HepG2 (cell line): ENCODE data around the gene SIRT6. TPM values are rescaled to one million over a fixed set of nuclear protein-coding genes. Genes with fewer than 3 reads are reported as not detected.

Experiments used
- ARNTL ChIP-seq: sonication (generic); formaldehyde crosslinking; IDR thresholded peaks from 2 replicates; pipeline ENCODE4 v1.4.0; 2020; ENCODE audit warnings: mild to moderate bottlenecking, missing genetic modification reagents
- GATAD2A ChIP-seq: IDR thresholded peaks from 2 replicates; pipeline ENCODE4 v1.6.1; 2016
- ISX ChIP-seq: sonication (generic); formaldehyde crosslinking; conservative IDR thresholded peaks from 2 replicates; pipeline ENCODE4 v1.5.0; 2020; ENCODE audit warnings: missing genetic modification reagents
- KDM5B ChIP-seq: sonication (generic); formaldehyde crosslinking; IDR thresholded peaks from 2 replicates; pipeline ENCODE4 v1.4.0; 2020; ENCODE audit warnings: missing genetic modification reagents, mild to moderate bottlenecking, borderline replicate concordance
- MAFF ChIP-seq: IDR thresholded peaks from 2 replicates; pipeline ENCODE4 v1.6.1; 2011; ENCODE audit warnings: low read depth, low read length, improper control_type of control experiment
- NFE2 ChIP-seq: sonication (generic); formaldehyde crosslinking; IDR thresholded peaks from 2 replicates; pipeline ENCODE4 v1.4.0; 2020; ENCODE audit warnings: missing genetic modification reagents
- NR2F1 ChIP-seq, 2 experiments: fragments of 450-650 bp in 1 of 2; formaldehyde crosslinking in 1 of 2; IDR thresholded peaks; 2 replicates each; pipeline versions ENCODE4 v1.5.0 to v1.6.1; 2016 to 2020; ENCODE audit warnings: mild to moderate bottlenecking in 1 of 2, missing compliant biosample characterization in 1 of 2, missing genetic modification reagents in 1 of 2, moderate library complexity in 1 of 2
- RAD51 ChIP-seq: fragments of 450-650 bp; IDR thresholded peaks from 2 replicates; pipeline ENCODE4 v1.6.1; 2016; ENCODE audit warnings: borderline replicate concordance
- REXO4 ChIP-seq: sonication (generic); formaldehyde crosslinking; IDR thresholded peaks from 2 replicates; pipeline ENCODE4 v1.8.0; 2022; ENCODE audit warnings: missing genetic modification reagents, mild to moderate bottlenecking, borderline replicate concordance
- RFX5 ChIP-seq: IDR thresholded peaks from 2 replicates; pipeline ENCODE4 v1.6.1; 2011; ENCODE audit warnings: low read depth, low read length, improper control_type of control experiment
- TOPORS ChIP-seq: sonication (generic); formaldehyde crosslinking; IDR thresholded peaks from 2 replicates; pipeline ENCODE4 v1.8.0; 2023; ENCODE audit warnings: mild to moderate bottlenecking, missing genetic modification reagents
- ZMAT3 ChIP-seq: sonication (generic); formaldehyde crosslinking; conservative IDR thresholded peaks from 2 replicates; pipeline ENCODE4 v1.7.0; 2021; ENCODE audit warnings: missing genetic modification reagents
- ZNF124 ChIP-seq: sonication (generic); formaldehyde crosslinking; IDR thresholded peaks from 2 replicates; pipeline ENCODE4 v1.4.0; 2020; ENCODE audit warnings: missing genetic modification reagents
- ZNF350 ChIP-seq: sonication (generic); formaldehyde crosslinking; IDR thresholded peaks from 2 replicates; pipeline ENCODE4 v1.4.0; 2020; ENCODE audit warnings: mild to moderate bottlenecking, low read depth, missing genetic modification reagents, borderline replicate concordance
- ZNF460 ChIP-seq: sonication (generic); formaldehyde crosslinking; IDR thresholded peaks from 2 replicates; pipeline ENCODE4 v1.5.1; 2020; ENCODE audit warnings: missing genetic modification reagents, mild to moderate bottlenecking, borderline replicate concordance
- ZNF556 ChIP-seq: sonication (generic); formaldehyde crosslinking; IDR thresholded peaks from 2 replicates; pipeline ENCODE4 v1.4.0; 2020; ENCODE audit warnings: mild to moderate bottlenecking, missing genetic modification reagents, borderline replicate concordance
- ZNF557 ChIP-seq: sonication (generic); formaldehyde crosslinking; IDR thresholded peaks from 2 replicates; pipeline ENCODE4 v1.4.0; 2020; ENCODE audit warnings: missing genetic modification reagents
- ZNF558 ChIP-seq: sonication (generic); formaldehyde crosslinking; IDR thresholded peaks from 2 replicates; pipeline ENCODE4 v1.9.0; 2022; ENCODE audit warnings: mild to moderate bottlenecking, missing genetic modification reagents, borderline replicate concordance
- ZNF564 ChIP-seq: sonication (generic); formaldehyde crosslinking; IDR thresholded peaks from 2 replicates; pipeline ENCODE4 v1.8.1; 2023; ENCODE audit warnings: mild to moderate bottlenecking, missing genetic modification reagents
- polyA plus RNA-seq, 8 experiments: library from polyadenylated mRNA; depleted of rRNA in 3 of 8; stranded (reverse) in 7 of 8; unstranded in 1 of 8; fragments of >200 nt; fragmentation: Illumina TruSeq in 4 of 8; extraction: Trizol in 4 of 8; gene quantifications; 2 replicates each; pipeline versions ENCODE4 v1.2.1 to v1.2.3, GENCODE V29; 2011 to 2016; ENCODE audit warnings: low read depth in 4 of 8, missing spikeins in 1 of 8, mixed read lengths in 1 of 8; ENCODE audit not compliant: insufficient read depth in 1 of 8
- total RNA-seq, 5 experiments: library from RNA; depleted of rRNA; stranded (reverse); fragments of >200 nt; fragmentation: Illumina TruSeq; extraction: Trizol; gene quantifications; 2 replicates each; pipeline ENCODE4 v1.2.3, GENCODE V29; 2016; ENCODE audit warnings: low read depth in 1 of 5
- TF ChIP-seq, protein P1 (sequence below): sonication (generic); formaldehyde crosslinking; IDR thresholded peaks from 2 replicates; pipeline ENCODE4 v1.4.0; 2020; ENCODE audit warnings: low read depth, missing genetic modification reagents
- TF ChIP-seq, protein P2 (sequence below): sonication (generic); formaldehyde crosslinking; IDR thresholded peaks from 2 replicates; pipeline ENCODE4 v1.4.0; 2020; ENCODE audit warnings: mild to moderate bottlenecking, low read depth, missing genetic modification reagents
- TF ChIP-seq, protein P3 (sequence below): sonication (generic); formaldehyde crosslinking; IDR thresholded peaks from 2 replicates; pipeline ENCODE4 v1.5.1; 2020; ENCODE audit warnings: mild to moderate bottlenecking, missing genetic modification reagents

Gene SIRT6
- total and polyA plus RNA-seq, 2 of the 13 experiments (the other 11 are each of a cell fraction or from before 2014, with no cell fraction given), result 11.0 to 18.4 TPM

GRCh38 chr19:4172861-4173473 lies 9.4 kb downstream of the SIRT6 start (continued):
- TF ChIP-seq TOPORS (0 out of 2 replicates have a peak, but pooled peaks have one; percentile 42), MAFF (no peak), ZNF350 (CRISPR knock-in tag) (no peak), ZNF558 (CRISPR knock-in tag) (0 out of 2 replicates have a peak, but pooled peaks have one; percentile 71), ZNF564 (CRISPR knock-in tag) (0 out of 2 replicates have a peak, but pooled peaks have one; percentile 56), GATAD2A (CRISPR knock-in tag) (no peak), RAD51 (no peak), ARNTL (no peak), ZNF124 (no peak; the same call in 1 of the 2 replicates), NR2F1 (CRISPR knock-in tag; IDR thresholded peaks at IDR 0.05) (no peak), NFE2 (no peak), ISX (CRISPR knock-in tag) (no peak), ZNF557 (0 out of 2 replicates have a peak, but pooled peaks have one; percentile 63), KDM5B (CRISPR knock-in tag) (0 out of 2 replicates have a peak, but pooled peaks have one; percentile 23), RFX5 (no peak), ZNF460 (CRISPR knock-in tag) (no peak), ZNF556 (no peak), REXO4 (CRISPR knock-in tag) (0 out of 2 replicates have a peak, but pooled peaks have one; percentile 37), ZMAT3 (CRISPR knock-in tag) (peak; percentile 57; the same call in 1 of the 2 replicates)
- TF ChIP-seq, protein P1, sequence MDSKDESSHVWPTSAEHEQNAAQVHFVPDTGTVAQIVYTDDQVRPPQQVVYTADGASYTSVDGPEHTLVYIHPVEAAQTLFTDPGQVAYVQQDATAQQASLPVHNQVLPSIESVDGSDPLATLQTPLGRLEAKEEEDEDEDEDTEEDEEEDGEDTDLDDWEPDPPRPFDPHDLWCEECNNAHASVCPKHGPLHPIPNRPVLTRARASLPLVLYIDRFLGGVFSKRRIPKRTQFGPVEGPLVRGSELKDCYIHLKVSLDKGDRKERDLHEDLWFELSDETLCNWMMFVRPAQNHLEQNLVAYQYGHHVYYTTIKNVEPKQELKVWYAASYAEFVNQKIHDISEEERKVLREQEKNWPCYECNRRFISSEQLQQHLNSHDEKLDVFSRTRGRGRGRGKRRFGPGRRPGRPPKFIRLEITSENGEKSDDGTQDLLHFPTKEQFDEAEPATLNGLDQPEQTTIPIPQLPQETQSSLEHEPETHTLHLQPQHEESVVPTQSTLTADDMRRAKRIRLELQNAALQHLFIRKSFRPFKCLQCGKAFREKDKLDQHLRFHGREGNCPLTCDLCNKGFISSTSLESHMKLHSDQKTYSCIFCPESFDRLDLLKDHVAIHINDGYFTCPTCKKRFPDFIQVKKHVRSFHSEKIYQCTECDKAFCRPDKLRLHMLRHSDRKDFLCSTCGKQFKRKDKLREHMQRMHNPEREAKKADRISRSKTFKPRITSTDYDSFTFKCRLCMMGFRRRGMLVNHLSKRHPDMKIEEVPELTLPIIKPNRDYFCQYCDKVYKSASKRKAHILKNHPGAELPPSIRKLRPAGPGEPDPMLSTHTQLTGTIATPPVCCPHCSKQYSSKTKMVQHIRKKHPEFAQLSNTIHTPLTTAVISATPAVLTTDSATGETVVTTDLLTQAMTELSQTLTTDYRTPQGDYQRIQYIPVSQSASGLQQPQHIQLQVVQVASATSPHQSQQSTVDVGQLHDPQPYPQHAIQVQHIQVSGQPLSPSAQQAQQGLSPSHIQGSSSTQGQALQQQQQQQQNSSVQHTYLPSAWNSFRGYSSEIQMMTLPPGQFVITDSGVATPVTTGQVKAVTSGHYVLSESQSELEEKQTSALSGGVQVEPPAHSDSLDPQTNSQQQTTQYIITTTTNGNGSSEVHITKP (CRISPR knock-in tag), result peak; percentile 31; the same call in 1 of the 2 replicates
- TF ChIP-seq, protein P2, sequence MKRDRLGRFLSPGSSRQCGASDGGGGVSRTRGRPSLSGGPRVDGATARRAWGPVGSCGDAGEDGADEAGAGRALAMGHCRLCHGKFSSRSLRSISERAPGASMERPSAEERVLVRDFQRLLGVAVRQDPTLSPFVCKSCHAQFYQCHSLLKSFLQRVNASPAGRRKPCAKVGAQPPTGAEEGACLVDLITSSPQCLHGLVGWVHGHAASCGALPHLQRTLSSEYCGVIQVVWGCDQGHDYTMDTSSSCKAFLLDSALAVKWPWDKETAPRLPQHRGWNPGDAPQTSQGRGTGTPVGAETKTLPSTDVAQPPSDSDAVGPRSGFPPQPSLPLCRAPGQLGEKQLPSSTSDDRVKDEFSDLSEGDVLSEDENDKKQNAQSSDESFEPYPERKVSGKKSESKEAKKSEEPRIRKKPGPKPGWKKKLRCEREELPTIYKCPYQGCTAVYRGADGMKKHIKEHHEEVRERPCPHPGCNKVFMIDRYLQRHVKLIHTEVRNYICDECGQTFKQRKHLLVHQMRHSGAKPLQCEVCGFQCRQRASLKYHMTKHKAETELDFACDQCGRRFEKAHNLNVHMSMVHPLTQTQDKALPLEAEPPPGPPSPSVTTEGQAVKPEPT, result no peak
- TF ChIP-seq, protein P3, sequence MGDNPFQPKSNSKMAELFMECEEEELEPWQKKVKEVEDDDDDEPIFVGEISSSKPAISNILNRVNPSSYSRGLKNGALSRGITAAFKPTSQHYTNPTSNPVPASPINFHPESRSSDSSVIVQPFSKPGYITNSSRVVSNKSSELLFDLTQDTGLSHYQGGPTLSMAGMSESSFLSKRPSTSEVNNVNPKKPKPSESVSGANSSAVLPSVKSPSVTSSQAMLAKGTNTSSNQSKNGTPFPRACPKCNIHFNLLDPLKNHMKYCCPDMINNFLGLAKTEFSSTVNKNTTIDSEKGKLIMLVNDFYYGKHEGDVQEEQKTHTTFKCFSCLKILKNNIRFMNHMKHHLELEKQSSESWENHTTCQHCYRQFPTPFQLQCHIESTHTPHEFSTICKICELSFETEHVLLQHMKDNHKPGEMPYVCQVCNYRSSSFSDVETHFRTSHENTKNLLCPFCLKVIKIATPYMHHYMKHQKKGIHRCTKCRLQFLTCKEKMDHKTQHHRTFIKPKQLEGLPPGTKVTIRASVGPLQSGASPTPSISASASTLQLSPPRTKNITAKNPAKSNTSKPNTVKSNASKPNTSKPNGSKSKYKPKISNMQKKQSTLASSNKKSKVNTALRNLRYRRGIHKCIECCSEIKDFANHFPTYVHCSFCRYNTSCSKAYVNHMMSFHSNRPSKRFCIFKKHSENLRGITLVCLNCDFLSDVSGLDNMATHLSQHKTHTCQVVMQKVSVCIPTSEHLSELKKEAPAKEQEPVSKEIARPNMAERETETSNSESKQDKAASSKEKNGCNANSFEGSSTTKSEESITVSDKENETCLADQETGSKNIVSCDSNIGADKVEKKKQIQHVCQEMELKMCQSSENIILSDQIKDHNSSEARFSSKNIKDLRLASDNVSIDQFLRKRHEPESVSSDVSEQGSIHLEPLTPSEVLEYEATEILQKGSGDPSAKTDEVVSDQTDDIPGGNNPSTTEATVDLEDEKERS (CRISPR knock-in tag), result 0 out of 2 replicates have a peak, but pooled peaks have one; percentile 51
